Spleen (tissue), 3 donors: ENCODE results near the gene SBK3.
A peak's percentile ranks its signal among the peaks of the same experiment; 100 is the strongest.

Source experiments
- POLR2A ChIP-seq, 3 donors: fragments of 450-650 bp; IDR thresholded peaks; one replicate each; pipeline ENCODE4 v1.5.1; 2017; ENCODE audit warnings: antibody characterized with exemption in 3 of 3, mild to moderate bottlenecking in 1 of 3
- POLR2AphosphoS5 ChIP-seq, 3 donors: sonication (generic); formaldehyde crosslinking; IDR thresholded peaks; one replicate each; pipeline ENCODE4 v1.5.1; 2017; ENCODE audit warnings: antibody characterized with exemption in 3 of 3

DNA sequence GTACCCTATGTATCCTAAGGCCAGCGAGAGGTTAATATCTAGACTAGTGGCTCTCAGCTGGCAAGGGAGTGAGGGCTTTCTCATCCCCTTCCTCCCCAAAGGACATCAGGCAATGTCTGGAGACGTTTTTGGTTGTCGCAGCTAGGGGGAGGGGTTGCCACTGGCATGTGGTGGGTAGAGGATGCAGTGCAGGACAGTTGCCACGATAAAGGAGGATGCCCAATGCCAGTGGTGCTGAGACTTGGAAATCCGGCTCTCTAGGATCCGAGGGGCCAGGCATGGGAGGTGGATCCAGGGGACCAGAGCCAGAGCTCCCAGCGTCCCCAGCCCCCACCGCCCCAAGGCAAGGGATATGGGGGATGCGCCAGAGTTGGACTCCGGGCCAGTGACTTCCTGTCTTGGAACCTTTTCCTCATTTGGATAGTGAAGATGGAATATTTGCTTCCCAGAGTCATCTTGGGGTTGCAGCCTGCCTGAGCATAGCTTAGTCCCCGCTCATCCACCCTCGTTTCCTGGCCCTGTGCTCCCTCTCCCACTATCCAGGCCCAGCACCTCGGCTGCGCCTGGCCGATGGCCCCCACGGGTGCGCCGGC, 52.2 kb downstream of the SBK3 start:
- peak in 2 of 3 donors; percentile 21 to 35 for TF ChIP-seq POLR2AphosphoS5 (IDR thresholded peaks at IDR 0.05)
- no peak for TF ChIP-seq POLR2A (IDR thresholded peaks at IDR 0.05)
